ENCODE data around the gene C19orf67. TPM values are rescaled to one million over a fixed set of nuclear protein-coding genes. Genes with fewer than 3 reads are reported as not detected.
"Not testable (repeated sequence)": the region's sequence is repeated elsewhere in the genome, so short reads cannot be mapped to it uniquely, and the experiment has no call there.

C19orf67 gene
- total RNA-seq, 4 donors from 2014 or later = not detected

DNA sequence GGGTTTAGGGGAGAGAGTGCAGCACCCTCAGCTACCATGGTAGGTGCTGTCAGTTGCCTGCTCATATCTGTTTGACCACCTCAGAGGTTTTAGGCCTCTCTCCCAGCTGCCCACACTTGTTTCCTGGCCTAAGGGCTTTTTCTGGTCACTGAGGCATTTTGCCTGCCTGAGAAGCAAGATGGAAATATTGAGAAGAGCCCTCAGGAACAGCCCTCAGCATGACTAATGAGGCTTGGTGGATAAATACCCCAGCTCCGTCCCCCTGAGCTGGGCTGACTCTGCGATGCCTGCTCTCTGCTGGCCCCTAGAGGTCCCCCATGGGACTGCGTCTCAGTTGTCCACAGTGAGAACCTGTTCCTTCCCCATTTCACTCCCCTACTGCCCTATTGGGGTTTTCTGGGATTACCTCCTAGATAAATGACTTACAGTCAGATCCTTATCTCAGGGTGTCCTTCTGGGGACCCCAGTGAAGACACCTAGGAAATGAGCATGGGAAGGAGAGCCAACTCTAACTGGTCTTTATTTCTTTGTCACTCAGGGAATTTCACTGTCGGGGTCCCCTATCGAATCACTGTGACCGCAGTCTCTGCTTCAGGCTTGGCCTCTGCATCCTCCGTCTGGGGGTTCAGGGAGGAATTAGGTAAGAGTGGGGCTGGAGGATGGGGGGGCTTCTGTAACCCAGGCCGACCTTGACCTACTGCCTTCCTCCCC, 37.0 kb downstream of the C19orf67 start:
- H3K36me3 ChIP-seq = peaks cover 0 to 24% (median 0%) of the 10 kb centered on the region in 4 donors
- H3K27me3 ChIP-seq = no peaks in the 10 kb centered on the region
- DNase-seq (ENCODE audit: extremely low spot score) = peak; percentile 89
- peaks cover 0 to 8% (median 4%) of the 10 kb centered on the region in 4 donors for H3K9me3 ChIP-seq
- 85% methylated on average over 8 of the region's 8 CpGs for WGBS
- no peak overlapping the region for H3K4me3 ChIP-seq
- intact Hi-C loops (cut with DNase I) = no loop called here
- no peaks in the 10 kb centered on the region for H3K4me1 ChIP-seq
- TF ChIP-seq POLR2A (IDR thresholded peaks at IDR 0.05; ENCODE audit: low read depth) = no peak
- peak; percentile 50 to 80 (median 50) for TF ChIP-seq CTCF (IDR thresholded peaks at IDR 0.05)
- H3K27ac ChIP-seq (replicated peaks in 1 of 4) = no peak overlapping the region

DNA sequence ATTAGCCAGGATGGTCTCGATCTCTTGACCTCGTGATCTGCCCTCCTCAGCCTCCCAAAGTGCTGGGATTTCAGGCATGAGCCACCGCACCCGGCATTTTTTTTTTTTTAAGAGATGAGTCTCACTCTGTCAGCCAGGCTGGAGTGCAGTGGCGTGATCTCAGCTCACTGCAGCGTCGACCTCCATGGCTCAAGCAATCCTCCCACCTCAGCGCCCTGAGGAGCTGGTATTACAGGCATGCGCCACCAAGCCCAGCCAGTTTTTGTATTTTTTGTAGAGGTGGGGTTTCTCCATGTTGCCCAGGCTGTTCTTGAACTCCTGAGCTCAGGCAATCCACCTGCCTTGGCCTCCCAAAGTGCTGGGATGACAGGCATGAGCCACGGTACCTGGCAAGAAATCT, 37.7 kb downstream of the C19orf67 start:
- H3K27me3 ChIP-seq; H3K27ac ChIP-seq (replicated peaks in 1 of 4); DNase-seq (ENCODE audit: extremely low spot score); H3K4me3 ChIP-seq; H3K4me1 ChIP-seq; H3K9me3 ChIP-seq; intact Hi-C loops (cut with DNase I): not testable (repeated sequence)
- H3K36me3 ChIP-seq = peaks cover 0 to 24% (median 0%) of the 10 kb centered on the region in 4 donors
- 97% methylated on average over 10 of the region's 10 CpGs for WGBS

DNA sequence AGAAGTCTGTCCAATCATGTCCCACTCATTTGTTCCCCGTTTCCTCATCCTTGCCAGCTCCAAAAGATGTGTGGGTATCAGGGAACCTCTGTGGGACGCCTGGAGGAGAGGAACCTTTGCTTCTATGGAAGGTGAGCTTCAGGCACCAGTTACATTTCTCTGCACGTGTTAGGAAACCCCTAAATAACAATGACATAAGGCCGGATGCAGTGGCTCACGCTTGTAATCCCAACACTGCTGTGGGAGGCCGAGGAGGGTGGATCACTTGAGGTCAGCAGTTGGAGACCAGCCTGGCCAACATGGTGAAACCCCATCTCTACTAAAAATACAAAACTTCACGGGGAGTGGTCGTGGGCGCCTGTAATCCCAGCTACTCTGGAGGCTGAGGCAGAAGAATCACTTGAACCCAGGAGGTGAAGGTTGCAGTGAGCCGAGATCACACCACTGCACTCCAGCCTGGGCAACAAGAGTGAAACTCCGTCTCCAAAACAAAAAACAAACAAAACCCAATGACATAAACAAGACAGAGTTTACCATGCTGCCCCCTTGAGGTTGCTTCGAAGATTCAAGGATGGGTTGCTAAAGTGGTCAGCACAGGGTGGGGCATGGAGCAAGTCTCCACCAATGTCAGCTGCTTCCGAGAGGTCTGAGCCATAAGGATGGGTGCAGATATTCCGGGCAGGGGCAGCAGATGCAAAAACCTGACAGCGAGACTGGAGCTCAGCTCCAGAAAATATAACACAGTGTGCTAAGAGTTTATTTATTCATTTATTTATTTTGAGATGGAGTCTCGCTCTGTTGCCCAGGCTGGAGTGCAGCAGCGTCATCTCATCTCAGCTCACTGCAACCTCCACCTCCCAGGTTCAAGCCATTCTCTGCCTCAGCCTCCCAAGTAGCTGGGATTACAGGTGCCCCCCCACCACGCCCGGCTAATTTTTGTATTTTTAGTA, 42.6 kb downstream of the C19orf67 start:
- TF ChIP-seq CTCF (IDR thresholded peaks at IDR 0.05) = peak; percentile 31 to 55 (median 41)
- peak overlapping the region in 1 of 4 donors; percentile 23 for H3K27ac ChIP-seq (replicated peaks in 1 of 4)
- H3K36me3 ChIP-seq; intact Hi-C loops (cut with DNase I); H3K4me3 ChIP-seq; H3K4me1 ChIP-seq; H3K9me3 ChIP-seq; H3K27me3 ChIP-seq: not testable (repeated sequence)
- DNase-seq (ENCODE audit: extremely low spot score) = peak; percentile 90
- WGBS = 71% methylated on average over 18 of the region's 19 CpGs

- 81% methylated on average over 6 of the region's 7 CpGs for WGBS
- Histone ChIP-seq H3K27ac (replicated peaks in 1 of 4) (no peak overlapping the region), H3K36me3 (no peaks in the 10 kb centered on the region), H3K4me1 (peaks cover 0 to 10% (median 8%) of the 10 kb centered on the region in 4 donors), H3K4me3 (no peak overlapping the region), H3K27me3 (peaks cover 0 to 2% (median 0%) of the 10 kb centered on the region in 4 donors), H3K9me3 (no peaks in the 10 kb centered on the region)
- DNase-seq (ENCODE audit: extremely low spot score) = no peak
- TF ChIP-seq POLR2AphosphoS5 (IDR thresholded peaks at IDR 0.05) (no peak), EP300 (IDR thresholded peaks at IDR 0.05) (no peak), POLR2A (IDR thresholded peaks at IDR 0.05; ENCODE audit: low read depth) (no peak), CTCF (IDR thresholded peaks at IDR 0.05) (no peak)
- intact Hi-C loops (cut with DNase I) = no loop called here
Measured at GRCh38 chr19:14039181-14039580, 46.4 kb downstream of the C19orf67 start.

DNA sequence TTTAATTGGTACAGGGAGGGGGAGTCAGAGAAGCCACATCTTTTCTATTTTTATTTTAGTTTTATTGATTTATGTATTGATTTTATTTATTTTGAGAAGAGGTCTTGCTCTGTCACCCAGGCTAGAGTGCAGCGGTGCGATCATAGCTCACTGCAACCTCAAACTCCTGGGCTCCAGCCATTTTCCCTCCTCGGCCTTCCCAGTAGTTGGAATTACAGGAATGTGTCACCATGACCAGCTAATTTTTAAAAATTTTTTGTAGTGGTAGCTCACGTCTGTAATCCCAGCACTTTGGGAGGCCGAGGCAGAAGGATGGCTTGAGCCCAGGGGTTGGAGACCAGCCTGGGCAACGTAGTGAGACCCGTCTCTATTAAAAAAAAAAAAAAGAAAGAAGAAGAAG, 49.9 kb downstream of the C19orf67 start:
- no peak overlapping the region for H3K27ac ChIP-seq (replicated peaks in 1 of 4)
- peaks cover 0 to 33% (median 5%) of the 10 kb centered on the region in 4 donors for H3K27me3 ChIP-seq
- TF ChIP-seq POLR2A (IDR thresholded peaks at IDR 0.05; ENCODE audit: low read depth) = no peak
- TF ChIP-seq CTCF (IDR thresholded peaks at IDR 0.05) = no peak
- no peak for TF ChIP-seq EP300 (IDR thresholded peaks at IDR 0.05)
- TF ChIP-seq POLR2AphosphoS5 (IDR thresholded peaks at IDR 0.05) = no peak
- H3K4me3 ChIP-seq = no peak overlapping the region
- H3K9me3 ChIP-seq = no peaks in the 10 kb centered on the region
- WGBS = 79% methylated on average over 7 of the region's 7 CpGs
- no peaks in the 10 kb centered on the region for H3K36me3 ChIP-seq
- peaks cover 11 to 16% (median 14%) of the 10 kb centered on the region in 4 donors for H3K4me1 ChIP-seq
- intact Hi-C loops (cut with DNase I) = no loop called here
- no peak for DNase-seq (ENCODE audit: extremely low spot score)

DNA sequence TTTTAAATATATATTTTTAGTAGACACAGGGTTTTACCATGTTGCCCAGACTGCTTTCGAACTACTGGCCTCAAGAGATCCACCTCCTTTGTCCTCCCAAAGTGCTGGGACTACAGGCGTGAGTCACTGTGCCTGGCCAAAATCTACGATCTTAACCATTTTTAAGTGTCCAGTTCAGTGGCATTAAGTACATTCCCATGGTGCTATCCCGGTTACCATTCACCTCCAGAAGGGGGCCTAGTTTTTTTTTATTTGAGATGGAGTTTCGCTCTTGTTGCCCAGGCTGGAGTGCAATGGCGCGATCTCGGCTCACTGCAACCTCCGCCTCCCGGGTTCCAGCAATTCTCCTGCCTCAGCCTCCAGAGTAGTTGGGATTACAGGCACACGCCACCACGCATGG, 50.4 kb downstream of the C19orf67 start:
- 91% methylated on average over 12 of the region's 12 CpGs for whole genome bisulfite sequencing
- Histone ChIP-seq H3K4me1 (peaks cover 11 to 16% (median 14%) of the 10 kb centered on the region in 4 donors), H3K27me3 (peaks cover 0 to 38% (median 5%) of the 10 kb centered on the region in 4 donors)
- H3K27ac ChIP-seq (replicated peaks in 1 of 4); H3K9me3 ChIP-seq; intact Hi-C loops (cut with DNase I); H3K4me3 ChIP-seq; H3K36me3 ChIP-seq; DNase-seq (ENCODE audit: extremely low spot score): not testable (repeated sequence)
